Panc1 (cell line): Measurements from ENCODE around the gene MAP4K2. TPM values are rescaled to one million over a fixed set of nuclear protein-coding genes. Genes with fewer than 3 reads are reported as not detected.

Experiments used
- ATAC-seq: fragments of 200-7000 bp; cut with Tn5 transposase; 2 replicates; pipeline ENCODE4 v1.9.1; 2020; ENCODE audit warnings: mild to moderate bottlenecking, moderate library complexity
- BruUV-seq: library from RNA; stranded (reverse); fragments of 400-500 nt; replicated peaks from 2 replicates; lab custom pipeline; 2021; lab: Mats Ljungman, UMichigan
- CTCF ChIA-PET: fragments of 300-600 bp; sonication (Branson Sonifier 250); formaldehyde crosslinking; loops from one replicate; lab custom pipeline; 2022; ENCODE audit warnings: antibody characterized with exemption; lab: Charles Lee
- POLR2A ChIA-PET: fragments of 300-600 bp; sonication (Branson Sonifier 250); formaldehyde crosslinking; loops from one replicate; lab custom pipeline; 2022; ENCODE audit warnings: antibody characterized with exemption; lab: Charles Lee
- DNase-seq: peaks from one replicate; pipeline ENCODE4 v3.0.0-alpha.2; 2010; ENCODE audit warnings: low read depth, low spot score
- H3K27ac ChIP-seq: 2 replicates; pipeline ENCODE4 v1.5.1; 2011; ENCODE audit warnings: mild to moderate bottlenecking, low read length, inconsistent platforms
- H3K27me3 ChIP-seq: fragments of 200-500 bp; sonication (Bioruptor generic); 2 replicates; pipeline ENCODE4 v1.6.0; 2014; ENCODE audit warnings: low read length, inconsistent platforms; ENCODE audit not compliant: control insufficient read depth, insufficient read depth
- H3K36me3 ChIP-seq: fragments of 200-500 bp; sonication (Bioruptor generic); 2 replicates; pipeline ENCODE4 v1.5.1; 2014; ENCODE audit warnings: inconsistent platforms, mild to moderate bottlenecking, low read length, moderate library complexity; ENCODE audit not compliant: control insufficient read depth, insufficient read depth
- H3K4me1 ChIP-seq: 2 replicates; pipeline ENCODE4 v1.5.1; 2011; ENCODE audit warnings: inconsistent platforms, mild to moderate bottlenecking, low read length, moderate library complexity; ENCODE audit not compliant: control insufficient read depth, insufficient read depth
- H3K4me3 ChIP-seq, 2 experiments: 2 replicates each; pipeline ENCODE4 v1.5.1; 2011 to 2012; ENCODE audit warnings: low read depth in 2 of 2, low read length in 2 of 2, mild to moderate bottlenecking in 2 of 2, inconsistent platforms in 1 of 2, moderate library complexity in 1 of 2
- H3K9me3 ChIP-seq: fragments of 200-500 bp; sonication (Bioruptor generic); 2 replicates; pipeline ENCODE4 v1.5.1; 2014; ENCODE audit warnings: low read depth, mild to moderate bottlenecking, inconsistent platforms, low read length, moderate library complexity; ENCODE audit not compliant: control insufficient read depth, insufficient read depth
- POLR2AphosphoS5 ChIP-seq: IDR thresholded peaks from 2 replicates; pipeline ENCODE4 v1.6.1; 2012; ENCODE audit warnings: mild to moderate bottlenecking, low read depth, low read length, moderate library complexity
- SIN3A ChIP-seq: IDR thresholded peaks from 2 replicates; pipeline ENCODE4 v1.6.1; 2012; ENCODE audit warnings: low read depth, mild to moderate bottlenecking, low read length, moderate library complexity, borderline replicate concordance; ENCODE audit not compliant: insufficient read depth
- TCF7L2 ChIP-seq: IDR thresholded peaks from 2 replicates; pipeline ENCODE4 v1.6.1; 2011; ENCODE audit warnings: mild to moderate bottlenecking, low read depth, low read length, inconsistent platforms
- in situ Hi-C: cut with HindIII; loops from 2 replicates; pipeline ENCODE4 v1.10.0; 2016; ENCODE audit warnings: low sequenced_read_pairs, low pct_unique_long_range_greater_than_20kb
- intact Hi-C: fragments of 100-400 bp; cut with micrococcal nuclease; formaldehyde crosslinking; loops from one replicate; pipeline ENCODE4 v1.10.0; 2022; ENCODE audit not compliant: unreplicated experiment
- total RNA-seq: library from RNA; stranded (reverse); gene quantifications from one replicate; pipeline ENCODE4 v1.2.1, GENCODE V29; 2021; ENCODE audit not compliant: unreplicated experiment
- TF ChIP-seq, protein P1 (sequence below): fragments of 450-650 bp; IDR thresholded peaks from 2 replicates; pipeline ENCODE4 v1.5.1; 2017; ENCODE audit warnings: mild to moderate bottlenecking
- TF ChIP-seq, protein P2 (sequence below), 2 experiments: IDR thresholded peaks; 2 replicates each; pipeline ENCODE4 v1.6.1; 2011 to 2012; ENCODE audit warnings: low read depth in 2 of 2, control low read depth in 1 of 2, low read length in 1 of 2, mild to moderate bottlenecking in 1 of 2, moderate library complexity in 1 of 2; ENCODE audit not compliant: insufficient read depth in 1 of 2

The MAP4K2 gene
- total RNA-seq, 1 experiment from 2014 or later = 46.4 TPM

DNA sequence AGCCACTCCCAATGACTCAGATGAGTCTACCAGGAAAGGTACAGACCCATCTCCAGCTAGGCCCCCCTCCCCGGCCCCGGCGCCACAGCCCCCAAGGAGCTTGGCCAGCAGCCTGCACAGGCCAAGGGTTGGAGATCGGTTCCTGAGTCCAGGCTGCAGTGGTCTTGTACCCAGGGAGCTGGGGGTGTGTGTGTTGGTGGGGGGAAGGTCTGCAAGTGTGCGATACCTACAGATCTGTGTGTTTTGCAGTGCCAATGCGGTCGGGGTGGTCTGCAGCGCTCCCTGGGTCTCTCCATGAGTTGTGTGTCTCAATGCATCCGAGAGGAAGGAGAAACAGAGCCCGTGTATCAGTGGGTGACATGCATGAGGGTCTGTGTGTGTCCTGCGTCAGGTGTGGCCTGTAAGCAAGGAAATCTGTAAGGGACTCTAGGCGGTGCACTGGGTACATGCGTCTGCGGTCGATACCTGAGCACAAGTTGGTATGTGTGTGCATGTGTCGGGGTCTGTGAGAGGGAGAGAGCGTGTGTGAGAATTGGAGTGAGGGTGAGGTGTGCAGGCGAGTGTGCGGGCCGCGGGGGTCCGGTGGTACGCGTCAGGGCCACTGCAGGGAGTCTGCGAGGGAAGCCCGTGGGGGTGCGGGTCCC lies 40.8 kb upstream of the MAP4K2 start:
- H3K27ac ChIP-seq = no peak overlapping the region
- DNase-seq (no peak), ATAC-seq (no peak)
- peaks cover 36% of the 10 kb centered on the region for H3K4me1 ChIP-seq
- no peaks in the 10 kb centered on the region; the same call in 1 of the 2 replicates for H3K36me3 ChIP-seq
- in situ Hi-C loops (no loop called here), intact Hi-C loops (loop anchor here (10.0 kb wide), 2 partner anchors 181 to 271 kb away; partner anchors contain the start of genes SNX15, TM7SF2 and ZNHIT2)
- H3K9me3 ChIP-seq = no peaks in the 10 kb centered on the region
- H3K4me3 ChIP-seq = peak overlapping the region; percentile 42 to 50
- ChIA-PET POLR2A (interaction anchor here (0.6 kb wide), 1 partner anchor 9 kb away, joined by 4 read pairs; no protein-coding TSS in a partner anchor), CTCF (interaction anchor here (0.6 to 1.1 kb wide), 3 partner anchors 9 to 55 kb away, joined by 3 read pairs; no protein-coding TSS in a partner anchor)
- no TSS peak for BruUV-seq
- TF ChIP-seq, protein P1, sequence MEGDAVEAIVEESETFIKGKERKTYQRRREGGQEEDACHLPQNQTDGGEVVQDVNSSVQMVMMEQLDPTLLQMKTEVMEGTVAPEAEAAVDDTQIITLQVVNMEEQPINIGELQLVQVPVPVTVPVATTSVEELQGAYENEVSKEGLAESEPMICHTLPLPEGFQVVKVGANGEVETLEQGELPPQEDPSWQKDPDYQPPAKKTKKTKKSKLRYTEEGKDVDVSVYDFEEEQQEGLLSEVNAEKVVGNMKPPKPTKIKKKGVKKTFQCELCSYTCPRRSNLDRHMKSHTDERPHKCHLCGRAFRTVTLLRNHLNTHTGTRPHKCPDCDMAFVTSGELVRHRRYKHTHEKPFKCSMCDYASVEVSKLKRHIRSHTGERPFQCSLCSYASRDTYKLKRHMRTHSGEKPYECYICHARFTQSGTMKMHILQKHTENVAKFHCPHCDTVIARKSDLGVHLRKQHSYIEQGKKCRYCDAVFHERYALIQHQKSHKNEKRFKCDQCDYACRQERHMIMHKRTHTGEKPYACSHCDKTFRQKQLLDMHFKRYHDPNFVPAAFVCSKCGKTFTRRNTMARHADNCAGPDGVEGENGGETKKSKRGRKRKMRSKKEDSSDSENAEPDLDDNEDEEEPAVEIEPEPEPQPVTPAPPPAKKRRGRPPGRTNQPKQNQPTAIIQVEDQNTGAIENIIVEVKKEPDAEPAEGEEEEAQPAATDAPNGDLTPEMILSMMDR = no peak
- TF ChIP-seq, protein P2, sequence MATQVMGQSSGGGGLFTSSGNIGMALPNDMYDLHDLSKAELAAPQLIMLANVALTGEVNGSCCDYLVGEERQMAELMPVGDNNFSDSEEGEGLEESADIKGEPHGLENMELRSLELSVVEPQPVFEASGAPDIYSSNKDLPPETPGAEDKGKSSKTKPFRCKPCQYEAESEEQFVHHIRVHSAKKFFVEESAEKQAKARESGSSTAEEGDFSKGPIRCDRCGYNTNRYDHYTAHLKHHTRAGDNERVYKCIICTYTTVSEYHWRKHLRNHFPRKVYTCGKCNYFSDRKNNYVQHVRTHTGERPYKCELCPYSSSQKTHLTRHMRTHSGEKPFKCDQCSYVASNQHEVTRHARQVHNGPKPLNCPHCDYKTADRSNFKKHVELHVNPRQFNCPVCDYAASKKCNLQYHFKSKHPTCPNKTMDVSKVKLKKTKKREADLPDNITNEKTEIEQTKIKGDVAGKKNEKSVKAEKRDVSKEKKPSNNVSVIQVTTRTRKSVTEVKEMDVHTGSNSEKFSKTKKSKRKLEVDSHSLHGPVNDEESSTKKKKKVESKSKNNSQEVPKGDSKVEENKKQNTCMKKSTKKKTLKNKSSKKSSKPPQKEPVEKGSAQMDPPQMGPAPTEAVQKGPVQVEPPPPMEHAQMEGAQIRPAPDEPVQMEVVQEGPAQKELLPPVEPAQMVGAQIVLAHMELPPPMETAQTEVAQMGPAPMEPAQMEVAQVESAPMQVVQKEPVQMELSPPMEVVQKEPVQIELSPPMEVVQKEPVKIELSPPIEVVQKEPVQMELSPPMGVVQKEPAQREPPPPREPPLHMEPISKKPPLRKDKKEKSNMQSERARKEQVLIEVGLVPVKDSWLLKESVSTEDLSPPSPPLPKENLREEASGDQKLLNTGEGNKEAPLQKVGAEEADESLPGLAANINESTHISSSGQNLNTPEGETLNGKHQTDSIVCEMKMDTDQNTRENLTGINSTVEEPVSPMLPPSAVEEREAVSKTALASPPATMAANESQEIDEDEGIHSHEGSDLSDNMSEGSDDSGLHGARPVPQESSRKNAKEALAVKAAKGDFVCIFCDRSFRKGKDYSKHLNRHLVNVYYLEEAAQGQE (IDR thresholded peaks at IDR 0.05; ENCODE audit: insufficient read depth in 1 of 2, low read depth in 2 of 2, low read length in 1 of 2) = no peak
- H3K27me3 ChIP-seq = no peaks in the 10 kb centered on the region

DNA sequence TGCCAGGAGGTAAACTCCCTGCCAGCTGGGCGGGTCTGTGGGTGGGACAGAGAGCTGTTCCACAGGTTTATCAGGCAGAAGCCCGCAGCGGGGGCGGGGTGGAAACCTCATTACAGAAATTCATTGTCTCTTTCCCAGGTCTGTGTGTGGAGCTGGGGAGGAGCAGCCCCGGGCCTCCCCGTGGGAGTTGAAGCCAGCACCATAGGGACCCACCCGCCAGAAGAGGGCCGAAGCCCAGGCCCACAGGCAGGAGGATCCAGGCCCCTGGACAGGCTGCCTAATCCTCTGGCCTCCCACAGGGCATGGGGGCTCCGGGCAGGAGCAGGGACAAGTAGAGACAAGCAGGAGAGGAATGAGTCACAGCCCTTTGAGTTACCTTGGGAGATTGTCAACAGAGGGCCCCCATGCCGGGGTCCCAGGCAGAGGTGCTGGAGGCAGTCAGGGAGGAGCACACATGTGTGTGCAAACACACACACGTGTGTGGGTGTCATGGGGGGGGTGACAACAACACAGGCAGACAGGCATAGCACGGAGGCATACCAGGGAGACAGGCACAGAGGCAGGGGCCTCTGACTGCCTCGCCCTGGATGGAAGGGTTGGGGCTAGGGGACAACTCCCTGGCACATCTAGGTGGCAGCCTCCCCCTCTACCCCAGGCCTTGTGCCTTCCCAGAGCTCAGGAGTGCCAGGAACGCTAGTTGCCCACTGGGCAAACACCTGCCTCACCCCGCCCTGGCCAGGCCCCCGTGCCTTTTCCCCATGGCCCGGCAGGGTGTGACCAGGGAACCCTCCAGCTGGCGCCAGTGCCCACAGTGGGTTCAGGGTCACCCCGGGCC lies 40.1 kb upstream of the MAP4K2 start:
- DNase-seq = no peak
- POLR2A ChIA-PET = interaction anchor here (0.6 kb wide), 1 partner anchor 10 kb away, joined by 4 read pairs; no protein-coding TSS in a partner anchor
- no TSS peak for BruUV-seq
- intact Hi-C loops = loop anchor here (10.0 kb wide), 2 partner anchors 182 to 272 kb away; partner anchors contain the start of genes SNX15, TM7SF2 and ZNHIT2
- H3K4me3 ChIP-seq = no peak overlapping the region
- H3K36me3 ChIP-seq = no peaks in the 10 kb centered on the region; the same call in 1 of the 2 replicates
- H3K4me1 ChIP-seq = peaks cover 28% of the 10 kb centered on the region
- in situ Hi-C loops = no loop called here
- TF ChIP-seq, protein P2 (IDR thresholded peaks at IDR 0.05; ENCODE audit: insufficient read depth in 1 of 2, low read depth in 2 of 2, low read length in 1 of 2) = no peak
- TF ChIP-seq SIN3A (no peak), TCF7L2 (no peak), POLR2AphosphoS5 (no peak)
- TF ChIP-seq, protein P1 = no peak
- H3K27ac ChIP-seq = peak overlapping the region; percentile 76
- no peaks in the 10 kb centered on the region for H3K27me3 ChIP-seq
- ATAC-seq = no peak
- H3K9me3 ChIP-seq = no peaks in the 10 kb centered on the region
- CTCF ChIA-PET = interaction anchor here (0.7 to 1.1 kb wide), 2 partner anchors 23 to 45 kb away, joined by 3 to 6 read pairs; no protein-coding TSS in a partner anchor
